ENCODE results near the gene DISP3. TPM values are rescaled to one million over a fixed set of nuclear protein-coding genes. Genes with fewer than 3 reads are reported as not detected.

Gene DISP3
- total RNA-seq, 1 donor from 2014 or later, result 0.09 TPM

DNA sequence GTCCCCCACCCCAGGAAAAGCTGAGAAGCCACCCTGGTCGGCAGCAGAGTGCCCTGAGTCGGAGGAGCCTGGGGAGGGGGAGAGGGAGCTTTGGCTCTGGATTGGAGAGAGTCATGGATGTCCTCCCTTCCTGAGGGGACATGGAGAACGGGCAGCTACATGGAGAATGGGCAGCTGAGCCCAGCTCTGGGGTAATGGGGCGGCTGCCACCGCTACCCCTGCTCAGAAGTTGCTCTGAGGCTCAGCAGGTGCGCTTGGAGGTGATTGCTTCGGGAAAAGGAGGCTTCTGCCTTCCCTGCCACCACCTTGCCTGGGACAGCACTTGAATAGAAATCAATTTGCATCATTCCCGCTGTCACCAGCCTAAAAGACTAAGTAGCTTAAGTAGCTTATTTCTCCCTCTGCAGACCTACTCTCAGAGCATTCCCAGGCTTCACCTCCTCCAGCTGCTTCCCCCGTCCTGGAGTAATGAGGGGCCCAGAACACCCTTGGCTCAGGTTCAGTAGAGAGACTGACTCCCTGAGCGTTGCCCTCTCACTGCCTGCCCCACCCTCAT is 8.3 kb downstream of the DISP3 start:
- no peak for DNase-seq (ENCODE audit: low spot score)

GRCh38 chr1:11488201-11488770 is 9.3 kb downstream of the DISP3 start:
- DNase-seq (ENCODE audit: low spot score), result no peak

DNA sequence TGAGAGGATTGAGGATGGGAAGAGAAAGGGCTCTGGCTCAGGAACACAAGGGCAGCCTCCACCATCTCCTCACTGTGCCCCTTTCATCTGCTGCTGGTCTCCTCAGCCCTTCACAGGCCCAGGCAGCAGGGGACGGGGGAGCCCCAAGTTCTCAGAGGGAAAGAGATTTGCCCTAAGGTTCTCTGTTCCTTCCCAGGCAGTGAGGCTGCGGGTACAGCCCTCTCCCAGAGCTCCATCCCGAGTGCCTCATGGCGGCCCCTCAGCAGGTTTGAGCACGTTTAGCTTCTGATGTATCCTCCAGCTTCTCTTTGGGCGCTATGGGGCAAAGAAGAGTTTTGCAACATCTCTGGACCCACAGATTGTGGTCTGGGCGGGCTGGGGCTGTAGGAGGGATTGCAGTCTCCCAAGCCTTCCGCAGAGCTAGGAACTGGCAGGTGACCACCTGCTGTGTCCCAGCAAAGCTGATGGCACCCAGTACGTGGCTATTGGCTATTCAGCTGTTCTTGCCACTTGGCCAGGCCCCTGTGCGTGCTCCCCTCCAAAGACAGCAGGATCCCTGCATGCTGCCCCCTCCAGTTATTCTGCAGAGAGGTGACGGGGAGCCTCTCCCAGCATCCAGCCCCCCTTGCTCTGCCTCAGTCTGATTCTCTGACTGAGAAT is 10.1 kb downstream of the DISP3 start:
- no peak for DNase-seq (ENCODE audit: low spot score)

GRCh38 chr1:11492235-11492634 is 13.3 kb downstream of the DISP3 start:
- no peak for DNase-seq (ENCODE audit: low spot score)

DNA sequence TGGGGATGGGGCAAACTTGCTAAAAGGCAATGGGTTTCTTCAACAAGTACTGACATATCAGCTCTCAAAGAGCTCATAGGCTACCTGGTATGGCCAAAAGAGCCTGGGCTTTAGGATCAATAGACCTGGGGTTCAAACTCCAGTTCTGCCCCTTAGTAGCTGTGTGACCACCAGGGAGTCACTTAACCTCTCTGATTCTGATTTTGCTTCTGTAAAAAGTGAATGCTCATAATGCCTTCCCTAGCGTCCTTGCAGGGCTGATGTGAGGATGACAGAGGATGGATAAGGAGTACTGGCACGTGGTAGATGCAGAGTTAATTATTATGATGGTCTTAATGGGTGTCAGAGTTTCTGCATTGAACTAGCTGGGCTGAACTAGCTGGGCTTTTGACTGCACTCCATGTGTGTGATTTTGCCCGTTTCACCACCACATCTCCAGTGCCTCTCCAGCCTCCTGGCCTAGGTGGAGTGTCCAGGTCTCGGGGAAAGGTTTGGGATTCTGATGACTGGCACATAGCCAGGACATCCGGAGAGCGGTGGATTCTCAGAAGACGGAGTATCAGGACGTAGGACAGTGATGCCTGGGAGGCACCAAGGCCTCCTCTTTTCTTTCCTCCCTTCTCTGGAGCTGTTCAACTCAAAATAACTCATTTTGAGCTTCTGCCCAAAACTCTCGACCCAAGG is 15.2 kb downstream of the DISP3 start:
- DNase-seq (ENCODE audit: low spot score), result no peak

DNA sequence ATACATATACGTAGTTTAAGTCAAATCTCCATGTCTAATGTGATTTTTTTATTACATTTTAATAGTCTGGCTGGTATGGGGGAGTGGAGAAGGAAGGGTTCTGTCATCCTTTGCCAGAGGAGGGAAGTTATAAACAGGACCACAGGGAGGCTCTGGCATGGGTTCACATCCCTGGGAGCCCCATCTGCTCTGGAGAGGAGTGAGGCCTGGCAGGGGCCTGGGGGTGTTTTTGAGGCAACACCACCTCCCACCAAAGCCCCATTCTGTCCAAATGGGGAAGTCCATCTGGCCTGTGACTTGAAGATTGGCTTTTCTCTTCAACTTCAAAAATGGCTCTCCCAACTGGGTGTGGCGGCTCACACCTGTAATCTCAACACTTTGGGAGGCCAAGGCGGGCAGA is 15.8 kb downstream of the DISP3 start:
- DNase-seq (ENCODE audit: low spot score), result no peak

- no peak for DNase-seq (ENCODE audit: low spot score)
Observed at GRCh38 chr1:11495579-11495978, 16.6 kb downstream of the DISP3 start.

DNA sequence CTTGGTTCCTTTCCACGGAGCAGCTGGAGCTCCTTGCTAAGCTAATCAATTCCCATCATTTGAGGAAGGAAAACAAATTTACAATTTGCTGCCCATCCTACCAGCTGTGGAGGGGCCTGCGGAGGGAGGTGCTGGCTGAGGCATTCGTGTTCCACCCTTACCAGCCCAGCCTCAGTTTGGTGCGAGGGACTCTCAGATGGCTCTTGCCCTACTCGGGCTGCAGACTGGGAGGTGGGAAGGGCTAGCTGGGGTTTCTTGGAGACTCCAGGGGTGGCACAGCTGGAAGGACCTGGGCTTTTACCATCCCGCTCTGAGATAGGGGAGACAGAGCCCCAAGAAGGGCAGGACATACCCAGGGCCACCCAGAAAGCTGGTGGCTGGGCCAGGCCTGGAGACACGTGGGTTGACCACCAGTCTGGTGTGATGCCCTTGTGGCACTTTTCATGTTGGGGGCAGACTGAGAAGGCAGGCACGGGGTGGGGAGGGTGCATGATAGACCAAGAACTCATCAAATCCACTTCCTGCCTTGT is 17.7 kb downstream of the DISP3 start:
- no peak for DNase-seq (ENCODE audit: low spot score)

GRCh38 chr1:11498956-11499594 is 20.1 kb downstream of the DISP3 start:
- DNase-seq (ENCODE audit: low spot score), result no peak

GRCh38 chr1:11499601-11500331 is 20.8 kb downstream of the DISP3 start:
- no peak for DNase-seq (ENCODE audit: low spot score)

- DNase-seq (ENCODE audit: low spot score), result no peak
Observed at GRCh38 chr1:11500881-11501280, 21.9 kb downstream of the DISP3 start.

GRCh38 chr1:11501491-11501897 is 22.5 kb downstream of the DISP3 start:
- no peak for DNase-seq (ENCODE audit: low spot score)

- no peak for DNase-seq (ENCODE audit: low spot score)
Observed at GRCh38 chr1:11501906-11502485, 23.0 kb downstream of the DISP3 start.

- no peak for DNase-seq (ENCODE audit: low spot score)
Observed at GRCh38 chr1:11502516-11502915, 23.6 kb downstream of the DISP3 start.

DNA sequence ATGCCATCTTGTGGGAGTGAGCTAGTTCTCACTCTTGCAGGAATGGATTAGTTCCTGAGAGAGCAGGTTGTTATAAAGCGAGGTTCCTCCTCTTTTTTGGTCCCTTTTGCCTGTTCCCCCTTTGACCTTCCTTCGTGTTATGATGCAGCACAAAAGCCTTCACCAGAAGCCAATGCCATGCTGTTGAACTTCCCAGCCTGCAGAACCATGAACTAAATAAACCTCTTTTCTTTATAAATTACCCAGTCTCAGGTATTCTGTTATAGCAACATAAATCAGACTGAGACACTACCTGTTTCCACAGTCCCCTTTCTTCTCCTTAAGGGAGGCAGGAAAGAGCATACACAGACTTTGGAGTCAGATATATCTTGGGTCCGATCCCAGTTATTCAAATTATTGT is 25.6 kb downstream of the DISP3 start:
- no peak for DNase-seq (ENCODE audit: low spot score)

- DNase-seq (ENCODE audit: low spot score), result no peak
Observed at GRCh38 chr1:11505591-11506538, 26.9 kb downstream of the DISP3 start.

- no peak for DNase-seq (ENCODE audit: low spot score)
Observed at GRCh38 chr1:11507309-11507708, 28.4 kb downstream of the DISP3 start.

DNA sequence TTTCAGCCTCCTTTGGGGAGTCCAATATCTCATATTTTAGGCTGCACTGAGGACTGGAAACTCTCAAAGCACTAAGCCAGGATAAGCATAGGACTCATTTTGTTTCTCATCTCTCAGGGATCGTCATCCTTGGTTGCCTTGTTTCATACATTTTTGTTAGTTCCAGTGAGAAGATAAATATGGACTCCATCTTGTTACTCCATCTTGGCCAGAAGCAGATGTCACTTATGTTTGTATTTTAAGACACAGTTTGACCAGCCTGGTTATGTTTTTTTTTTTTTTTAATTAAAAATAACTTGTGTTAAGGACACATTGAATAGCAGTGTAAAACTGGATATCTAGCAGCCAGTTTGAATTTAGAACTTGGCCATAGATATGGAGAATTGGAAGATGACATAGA is 34.7 kb downstream of the DISP3 start:
- DNase-seq (ENCODE audit: low spot score), result no peak

- DNase-seq (ENCODE audit: low spot score), result no peak
Observed at GRCh38 chr1:11514366-11514765, 35.4 kb downstream of the DISP3 start.
